ENCODE measurements around the gene MRRF. TPM values are rescaled to one million over a fixed set of nuclear protein-coding genes. Genes with fewer than 3 reads are reported as not detected.

Gene MRRF
- total RNA-seq, 2 donors from 2014 or later: 16.9 to 36.8 TPM

DNA sequence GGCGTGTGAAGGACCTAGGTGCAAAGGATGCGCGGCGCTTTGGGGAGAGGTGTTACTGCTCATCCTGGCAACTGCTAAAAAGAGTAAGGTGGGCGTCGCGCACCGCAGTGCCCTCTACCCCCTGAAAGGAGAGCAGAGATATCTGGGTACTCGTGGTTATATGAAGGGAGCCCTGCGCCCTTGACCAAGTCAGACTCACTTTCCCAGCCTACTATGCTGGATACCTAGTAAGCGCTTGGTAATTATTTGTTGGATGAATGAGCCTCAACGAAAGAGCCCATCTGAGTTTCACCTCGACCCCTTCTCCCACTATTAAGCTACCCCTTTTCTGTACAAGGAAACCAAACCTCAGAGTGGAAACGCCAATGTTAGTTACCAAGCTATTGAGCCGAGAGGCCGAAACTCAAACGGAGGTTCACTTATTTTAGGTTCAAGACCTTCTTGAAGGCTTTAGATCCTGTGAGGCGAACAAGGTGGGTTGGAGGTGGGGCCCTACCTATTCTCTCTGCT, 44.0 kb upstream of the MRRF start:
- peak overlapping the region; percentile 55 for H3K4me3 ChIP-seq
- peaks cover 28% of the 10 kb centered on the region for H3K27me3 ChIP-seq (replicated peaks; ENCODE audit: insufficient read depth)
- peaks cover 16 to 35% of the 10 kb centered on the region in 2 donors for H3K4me1 ChIP-seq (ENCODE audit: control insufficient read depth in 1 of 2, low read depth in 2 of 2)
- TF ChIP-seq, protein P1, sequence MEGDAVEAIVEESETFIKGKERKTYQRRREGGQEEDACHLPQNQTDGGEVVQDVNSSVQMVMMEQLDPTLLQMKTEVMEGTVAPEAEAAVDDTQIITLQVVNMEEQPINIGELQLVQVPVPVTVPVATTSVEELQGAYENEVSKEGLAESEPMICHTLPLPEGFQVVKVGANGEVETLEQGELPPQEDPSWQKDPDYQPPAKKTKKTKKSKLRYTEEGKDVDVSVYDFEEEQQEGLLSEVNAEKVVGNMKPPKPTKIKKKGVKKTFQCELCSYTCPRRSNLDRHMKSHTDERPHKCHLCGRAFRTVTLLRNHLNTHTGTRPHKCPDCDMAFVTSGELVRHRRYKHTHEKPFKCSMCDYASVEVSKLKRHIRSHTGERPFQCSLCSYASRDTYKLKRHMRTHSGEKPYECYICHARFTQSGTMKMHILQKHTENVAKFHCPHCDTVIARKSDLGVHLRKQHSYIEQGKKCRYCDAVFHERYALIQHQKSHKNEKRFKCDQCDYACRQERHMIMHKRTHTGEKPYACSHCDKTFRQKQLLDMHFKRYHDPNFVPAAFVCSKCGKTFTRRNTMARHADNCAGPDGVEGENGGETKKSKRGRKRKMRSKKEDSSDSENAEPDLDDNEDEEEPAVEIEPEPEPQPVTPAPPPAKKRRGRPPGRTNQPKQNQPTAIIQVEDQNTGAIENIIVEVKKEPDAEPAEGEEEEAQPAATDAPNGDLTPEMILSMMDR (IDR thresholded peaks at IDR 0.05): no peak
- H3K9me3 ChIP-seq: no peaks in the 10 kb centered on the region
- DNase-seq (ENCODE audit: low spot score) (no peak), ATAC-seq (ENCODE audit: insufficient number of reproducible peaks, low FRiP score, low read depth) (no peak)
- no peaks in the 10 kb centered on the region for H3K36me3 ChIP-seq
- H3K27ac ChIP-seq: no peak overlapping the region

DNA sequence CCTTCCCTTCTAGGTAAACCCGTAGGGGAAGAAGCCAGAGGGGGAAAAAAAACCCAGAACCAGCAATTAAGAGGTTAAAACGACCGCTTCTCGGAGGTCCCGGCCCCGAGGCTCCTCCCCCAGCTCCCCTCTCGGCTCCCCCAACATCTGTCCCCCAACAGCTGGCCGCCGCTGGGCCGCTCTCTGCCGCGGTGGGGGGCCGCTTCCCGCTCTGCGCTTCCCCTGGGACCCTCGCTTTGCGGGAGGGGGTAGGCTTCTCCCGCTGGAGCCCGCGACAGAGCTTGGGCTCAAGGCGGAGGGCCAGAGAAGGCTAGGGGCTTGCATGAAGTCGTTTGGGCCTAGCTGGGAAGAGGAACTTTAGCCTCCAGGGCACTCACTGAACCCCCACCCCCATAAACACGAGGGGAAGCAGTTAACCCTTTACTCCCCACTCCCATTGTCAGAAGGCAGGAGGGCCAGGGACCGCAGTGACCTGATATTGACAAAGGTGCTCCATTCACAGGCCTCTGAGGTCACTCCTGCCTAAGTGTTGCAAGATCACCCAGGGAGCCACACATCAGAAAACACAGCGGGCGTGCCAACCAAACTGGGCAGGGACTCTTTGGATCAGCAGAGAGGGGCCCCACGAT, 43.4 kb upstream of the MRRF start:
- H3K27ac ChIP-seq: no peak overlapping the region
- TF ChIP-seq, protein P1 (IDR thresholded peaks at IDR 0.05): no peak
- no peak for DNase-seq (ENCODE audit: low spot score)

DNA sequence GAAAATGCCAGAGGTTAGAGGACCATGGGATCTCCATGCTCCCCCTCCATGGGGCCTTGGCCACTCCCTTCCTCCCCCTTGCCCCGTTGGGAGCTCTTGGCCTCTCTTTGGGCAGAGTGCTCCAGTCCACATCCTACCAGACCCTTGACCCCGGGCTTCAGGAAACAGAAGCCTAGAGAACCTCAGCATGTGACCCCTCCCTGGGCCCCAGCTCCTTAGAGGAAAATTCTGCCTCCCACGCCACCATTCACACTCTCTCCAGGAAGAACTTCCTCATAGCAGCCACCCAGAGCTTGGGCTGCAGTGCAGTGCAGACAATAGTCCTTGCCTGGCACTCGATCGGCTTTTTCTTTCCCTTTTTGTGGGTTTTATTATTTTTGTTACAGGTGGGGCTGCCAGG, 41.9 kb upstream of the MRRF start:
- Histone ChIP-seq H3K4me1 (ENCODE audit: control insufficient read depth in 1 of 2, low read depth in 2 of 2) (peaks cover 21 to 50% of the 10 kb centered on the region in 2 donors), H3K9me3 (no peaks in the 10 kb centered on the region), H3K36me3 (no peaks in the 10 kb centered on the region), H3K27me3 (replicated peaks; ENCODE audit: insufficient read depth) (peaks cover 34% of the 10 kb centered on the region), H3K4me3 (no peak overlapping the region), H3K27ac (no peak overlapping the region)
- DNase-seq (ENCODE audit: low spot score) (no peak), ATAC-seq (ENCODE audit: insufficient number of reproducible peaks, low FRiP score, low read depth) (no peak)
- TF ChIP-seq, protein P1 (IDR thresholded peaks at IDR 0.05): no peak

More for the DNA sequence above, 43.4 kb upstream of the MRRF start:
- no peaks in the 10 kb centered on the region for H3K36me3 ChIP-seq
- peaks cover 21 to 41% of the 10 kb centered on the region in 2 donors for H3K4me1 ChIP-seq (ENCODE audit: control insufficient read depth in 1 of 2, low read depth in 2 of 2)
- no peak overlapping the region for H3K4me3 ChIP-seq
- peaks cover 24% of the 10 kb centered on the region for H3K27me3 ChIP-seq (replicated peaks; ENCODE audit: insufficient read depth)
- ATAC-seq (ENCODE audit: insufficient number of reproducible peaks, low FRiP score, low read depth): no peak
- no peaks in the 10 kb centered on the region for H3K9me3 ChIP-seq

DNA sequence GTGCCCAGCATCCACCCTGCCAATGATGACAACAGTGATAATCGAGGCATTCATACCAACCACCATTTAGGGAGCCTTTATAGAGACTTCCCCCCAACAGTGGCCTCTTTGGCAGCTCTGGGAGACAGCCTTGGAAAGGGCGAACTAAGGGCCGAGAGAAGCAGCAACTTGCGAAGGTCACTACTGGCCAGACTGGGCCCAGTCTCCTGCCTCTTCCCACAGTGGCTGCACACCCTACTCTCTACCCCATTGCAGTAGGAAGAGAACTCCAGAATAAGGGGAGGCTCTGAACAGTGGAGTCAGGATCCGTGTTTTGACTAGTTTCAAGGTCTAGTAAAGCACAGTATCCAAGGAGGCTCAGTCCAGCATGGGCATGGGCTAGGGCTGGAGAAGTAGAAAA, 41.2 kb upstream of the MRRF start:
- H3K36me3 ChIP-seq: no peaks in the 10 kb centered on the region
- no peak overlapping the region for H3K27ac ChIP-seq
- peaks cover 22 to 51% of the 10 kb centered on the region in 2 donors for H3K4me1 ChIP-seq (ENCODE audit: control insufficient read depth in 1 of 2, low read depth in 2 of 2)
- DNase-seq (ENCODE audit: low spot score) (no peak), ATAC-seq (ENCODE audit: insufficient number of reproducible peaks, low FRiP score, low read depth) (no peak)
- peaks cover 34% of the 10 kb centered on the region for H3K27me3 ChIP-seq (replicated peaks; ENCODE audit: insufficient read depth)
- H3K9me3 ChIP-seq: no peaks in the 10 kb centered on the region
- TF ChIP-seq, protein P1 (IDR thresholded peaks at IDR 0.05): no peak
- H3K4me3 ChIP-seq: no peak overlapping the region

DNA sequence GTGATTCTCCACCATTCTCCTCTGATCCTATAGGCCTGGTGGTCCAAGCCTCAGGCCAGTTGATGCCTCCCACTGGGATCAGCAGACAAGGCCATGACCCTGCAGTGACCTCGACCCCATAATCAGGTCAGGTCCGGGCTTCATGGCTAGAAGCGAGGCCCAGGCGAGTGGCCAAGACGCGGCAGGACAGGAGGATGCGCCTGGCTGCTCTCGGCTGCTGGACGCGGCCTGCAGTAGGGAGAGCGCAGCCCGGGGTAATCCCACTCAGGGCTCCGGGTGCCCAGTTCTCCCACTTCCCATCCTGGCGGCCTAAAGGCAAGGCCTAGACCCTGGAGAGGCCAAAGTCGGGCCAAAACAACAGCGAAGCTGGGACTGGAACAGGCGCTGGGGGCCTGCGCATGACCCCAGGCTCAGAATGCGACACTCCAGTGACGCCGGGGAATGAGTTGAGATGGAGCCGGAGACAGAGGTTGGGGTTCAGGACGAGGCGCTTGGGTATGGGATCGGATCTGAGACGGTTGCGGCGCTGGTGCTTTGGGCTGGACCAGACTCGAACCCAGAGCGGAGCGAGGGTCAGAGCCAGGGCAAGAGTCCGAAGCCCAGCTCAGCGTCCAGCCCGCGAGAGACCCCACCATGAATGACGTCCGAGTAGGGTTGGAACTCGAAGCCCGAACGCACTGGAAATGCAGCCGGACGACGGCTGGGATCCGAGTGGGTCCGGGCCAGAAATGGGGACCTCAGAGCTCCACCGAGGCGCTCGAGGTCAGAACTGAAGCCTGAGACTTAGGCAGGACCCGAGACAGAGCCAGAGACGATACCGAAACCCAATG, 39.2 kb upstream of the MRRF start:
- no peaks in the 10 kb centered on the region for H3K36me3 ChIP-seq
- no peak for DNase-seq (ENCODE audit: low spot score)
- TF ChIP-seq, protein P1 (IDR thresholded peaks at IDR 0.05): no peak
- peak overlapping the region; percentile 49 for H3K4me3 ChIP-seq
- peaks cover 9 to 37% of the 10 kb centered on the region in 2 donors for H3K4me1 ChIP-seq (ENCODE audit: control insufficient read depth in 1 of 2, low read depth in 2 of 2)
- no peak for ATAC-seq (ENCODE audit: insufficient number of reproducible peaks, low FRiP score, low read depth)
- no peaks in the 10 kb centered on the region for H3K9me3 ChIP-seq
- no peak overlapping the region for H3K27ac ChIP-seq
- H3K27me3 ChIP-seq (replicated peaks; ENCODE audit: insufficient read depth): peaks cover 46% of the 10 kb centered on the region

Data from thoracic aorta (tissue), 2 donors.